Cardiac muscle cell (in vitro differentiated cells and primary cell): ENCODE measurements around the gene S100A2. TPM values are rescaled to one million over a fixed set of nuclear protein-coding genes. Genes with fewer than 3 reads are reported as not detected.

Experiments used
- DNase-seq, 2 donors: peaks; one replicate each; pipeline versions ENCODE4 v3.0.0 to v3.0.0-alpha.2; 2010 to 2017; ENCODE audit warnings: low read depth in 1 of 2, low spot score in 1 of 2
- H3K27ac ChIP-seq: fragments of 200-600 bp; sonication (generic); 2 replicates; pipeline ENCODE4 v1.5.1; 2016
- H3K27me3 ChIP-seq: fragments of 200-600 bp; sonication (generic); 2 replicates; pipeline ENCODE4 v1.6.0; 2016; ENCODE audit warnings: control low read depth
- H3K36me3 ChIP-seq: fragments of 200-600 bp; sonication (generic); 2 replicates; pipeline ENCODE4 v1.5.1; 2016; ENCODE audit warnings: control low read depth
- H3K4me1 ChIP-seq: fragments of 200-600 bp; sonication (generic); 2 replicates; pipeline ENCODE4 v1.8.1; 2017; ENCODE audit warnings: low read depth, mild to moderate bottlenecking, mixed run types
- H3K4me3 ChIP-seq: fragments of 200-600 bp; sonication (generic); 2 replicates; pipeline ENCODE4 v1.5.1; 2016; ENCODE audit warnings: mild to moderate bottlenecking
- H3K9me3 ChIP-seq: fragments of 200-600 bp; sonication (generic); 2 replicates; pipeline ENCODE4 v1.5.1; 2017; ENCODE audit warnings: low read depth, mild to moderate bottlenecking, control low read depth
- polyA plus RNA-seq: library from polyadenylated mRNA; unstranded; fragments of >200 nt; fragmentation: Nextera tagmentation; extraction: Ambion mirVana; gene quantifications from 2 replicates; pipeline ENCODE4 v1.2.1, GENCODE V29; 2016
- total RNA-seq: library from RNA; depleted of rRNA; stranded (reverse); fragments of >200 nt; gene quantifications from 2 replicates; pipeline ENCODE4 v1.2.3, GENCODE V29; 2016
- TF ChIP-seq, protein P1 (sequence below): IDR thresholded peaks from 2 replicates; pipeline ENCODE4 v1.5.1; 2012; ENCODE audit warnings: low read depth, mild to moderate bottlenecking, low read length

S100A2 gene
- total and polyA plus RNA-seq, 2 experiments from 2014 or later, result 2.3 TPM; not detected in 1

- Histone ChIP-seq H3K36me3 (no peaks in the 10 kb centered on the region), H3K9me3 (no peaks in the 10 kb centered on the region), H3K27ac (no peak overlapping the region), H3K4me3 (no peak overlapping the region), H3K27me3 (no peaks in the 10 kb centered on the region), H3K4me1 (peaks cover 30% of the 10 kb centered on the region)
- DNase-seq, result no peak
- TF ChIP-seq, protein P1, sequence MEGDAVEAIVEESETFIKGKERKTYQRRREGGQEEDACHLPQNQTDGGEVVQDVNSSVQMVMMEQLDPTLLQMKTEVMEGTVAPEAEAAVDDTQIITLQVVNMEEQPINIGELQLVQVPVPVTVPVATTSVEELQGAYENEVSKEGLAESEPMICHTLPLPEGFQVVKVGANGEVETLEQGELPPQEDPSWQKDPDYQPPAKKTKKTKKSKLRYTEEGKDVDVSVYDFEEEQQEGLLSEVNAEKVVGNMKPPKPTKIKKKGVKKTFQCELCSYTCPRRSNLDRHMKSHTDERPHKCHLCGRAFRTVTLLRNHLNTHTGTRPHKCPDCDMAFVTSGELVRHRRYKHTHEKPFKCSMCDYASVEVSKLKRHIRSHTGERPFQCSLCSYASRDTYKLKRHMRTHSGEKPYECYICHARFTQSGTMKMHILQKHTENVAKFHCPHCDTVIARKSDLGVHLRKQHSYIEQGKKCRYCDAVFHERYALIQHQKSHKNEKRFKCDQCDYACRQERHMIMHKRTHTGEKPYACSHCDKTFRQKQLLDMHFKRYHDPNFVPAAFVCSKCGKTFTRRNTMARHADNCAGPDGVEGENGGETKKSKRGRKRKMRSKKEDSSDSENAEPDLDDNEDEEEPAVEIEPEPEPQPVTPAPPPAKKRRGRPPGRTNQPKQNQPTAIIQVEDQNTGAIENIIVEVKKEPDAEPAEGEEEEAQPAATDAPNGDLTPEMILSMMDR, result no peak
Observed at GRCh38 chr1:153549741-153550397, 15.8 kb downstream of the S100A2 start.

GRCh38 chr1:153548722-153549688 lies 16.6 kb downstream of the S100A2 start, which contains the start of gene S100A3:
Gene S100A3 (minus strand): TSS chr1:153549258. CDS start chr1:153548485, 773 bp downstream.
- TF ChIP-seq, protein P1, result peak; percentile 41
- Histone ChIP-seq H3K4me1 (peaks cover 34% of the 10 kb centered on the region), H3K4me3 (no peak within 1 kb of the TSS), H3K36me3 (no peaks in the 10 kb centered on the region), H3K27ac (no peak within 1 kb of the TSS), H3K9me3 (no peaks in the 10 kb centered on the region), H3K27me3 (no peaks in the 10 kb centered on the region)
- peak in 1 of 2 donors; percentile 90 for DNase-seq

- TF ChIP-seq, protein P1, result no peak
- H3K27ac ChIP-seq, result no peak overlapping the region
- peak in 1 of 2 donors; percentile 19 for DNase-seq
Observed at GRCh38 chr1:153547560-153548551, 17.8 kb downstream of the S100A2 start.

DNA sequence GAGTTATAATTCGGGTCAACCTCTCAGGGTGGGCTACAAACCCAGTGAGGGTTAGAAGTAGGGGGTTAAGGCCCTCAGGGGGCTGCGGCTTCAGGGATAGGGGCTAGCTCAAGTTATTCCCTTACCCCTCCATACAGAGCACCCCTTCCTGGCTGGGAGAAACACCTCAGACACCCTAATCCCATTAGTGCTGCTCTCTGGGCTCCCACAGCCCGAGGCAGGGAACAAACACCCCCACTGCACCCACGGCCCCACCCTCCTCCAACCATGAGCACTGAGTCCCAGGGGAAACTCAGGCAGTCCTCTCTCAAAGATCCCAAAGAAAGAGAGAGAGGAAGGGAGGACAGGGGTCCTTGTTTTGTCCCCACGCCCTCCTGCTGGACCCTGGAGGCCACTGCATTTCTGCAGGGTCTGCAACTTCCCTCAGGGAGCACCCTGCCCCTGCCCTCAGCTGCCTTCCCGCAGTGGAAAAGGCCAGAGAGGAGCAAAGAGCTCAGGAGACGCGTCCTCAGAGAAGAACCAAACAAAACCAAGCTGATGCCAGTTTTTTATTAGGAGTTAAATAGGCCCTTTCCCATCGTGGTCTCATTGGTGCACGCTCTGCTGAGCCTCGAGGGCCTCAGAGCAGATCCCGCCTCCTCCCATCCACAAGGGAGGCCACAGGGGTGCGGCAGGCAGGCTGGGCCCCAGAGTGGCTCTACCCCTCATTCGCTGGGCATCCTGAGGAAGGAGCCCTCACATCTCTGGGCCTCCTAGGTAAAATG lies 18.7 kb downstream of the S100A2 start:
- DNase-seq, result no peak
- Histone ChIP-seq H3K27me3 (no peaks in the 10 kb centered on the region), H3K27ac (peak overlapping the region; percentile 89), H3K36me3 (no peaks in the 10 kb centered on the region), H3K4me1 (peaks cover 24% of the 10 kb centered on the region), H3K4me3 (no peak overlapping the region), H3K9me3 (no peaks in the 10 kb centered on the region)
- TF ChIP-seq, protein P1, result no peak

More at GRCh38 chr1:153547560-153548551, 17.8 kb downstream of the S100A2 start:
- no peaks in the 10 kb centered on the region for H3K9me3 ChIP-seq
- H3K27me3 ChIP-seq, result no peaks in the 10 kb centered on the region
- H3K36me3 ChIP-seq, result no peaks in the 10 kb centered on the region
- peaks cover 24% of the 10 kb centered on the region for H3K4me1 ChIP-seq
- no peak overlapping the region for H3K4me3 ChIP-seq
